Osteocyte (in vitro differentiated cells): ENCODE measurements around the gene SEMG2. TPM values are rescaled to one million over a fixed set of nuclear protein-coding genes. Genes with fewer than 3 reads are reported as not detected.

Experiments
- DNase-seq: peaks from one replicate; pipeline ENCODE4 v3.0.0; 2021; ENCODE audit warnings: mixed read lengths; ENCODE audit not compliant: unreplicated experiment; ENCODE audit errors: extremely low spot score
- H3K27ac Mint-ChIP-seq: one replicate; pipeline ENCODE4 v1.8.0; 2021; ENCODE audit warnings: mild to moderate bottlenecking, mixed read lengths; ENCODE audit not compliant: unreplicated experiment
- H3K27me3 Mint-ChIP-seq: one replicate; pipeline ENCODE4 v1.8.0; 2021; ENCODE audit warnings: mixed read lengths; ENCODE audit not compliant: unreplicated experiment
- H3K36me3 Mint-ChIP-seq: one replicate; pipeline ENCODE4 v1.8.0; 2021; ENCODE audit warnings: mixed read lengths; ENCODE audit not compliant: unreplicated experiment
- H3K4me1 Mint-ChIP-seq: one replicate; pipeline ENCODE4 v1.8.0; 2021; ENCODE audit warnings: mixed read lengths; ENCODE audit not compliant: unreplicated experiment
- H3K4me3 Mint-ChIP-seq: one replicate; pipeline ENCODE4 v1.8.0; 2021; ENCODE audit warnings: mild to moderate bottlenecking, moderate library complexity, mixed read lengths; ENCODE audit not compliant: unreplicated experiment
- H3K9me3 Mint-ChIP-seq: one replicate; pipeline ENCODE4 v1.8.0; 2021; ENCODE audit warnings: mixed read lengths; ENCODE audit not compliant: unreplicated experiment
- CTCF ChIP-seq: fragments of 200-600 bp; sonication (generic); IDR thresholded peaks from 2 replicates; pipeline ENCODE4 v1.5.0; 2021; ENCODE audit warnings: antibody characterized with exemption, mild to moderate bottlenecking, moderate library complexity
- total RNA-seq: library from RNA; stranded (reverse); gene quantifications from 2 replicates; pipeline ENCODE4 v1.2.1, GENCODE V29; 2021

SEMG2 gene
- total RNA-seq, 1 donor from 2014 or later, result not detected

- Mint-ChIP-seq H3K27me3 (peaks cover 20% of the 10 kb centered on the region), H3K36me3 (no peaks in the 10 kb centered on the region), H3K4me1 (peaks cover 8% of the 10 kb centered on the region), H3K4me3 (no peak overlapping the region), H3K27ac (no peak overlapping the region), H3K9me3 (no peaks in the 10 kb centered on the region)
- no peak for DNase-seq
- no peak for TF ChIP-seq CTCF
Measured at GRCh38 chr20:45179166-45179565, 42.0 kb upstream of the SEMG2 start.

- TF ChIP-seq CTCF, result no peak
- no peak for DNase-seq
- H3K27me3 Mint-ChIP-seq, result peaks cover 20% of the 10 kb centered on the region
- no peaks in the 10 kb centered on the region for H3K36me3 Mint-ChIP-seq
- no peak overlapping the region for H3K4me3 Mint-ChIP-seq
- H3K9me3 Mint-ChIP-seq, result no peaks in the 10 kb centered on the region
- no peak overlapping the region for H3K27ac Mint-ChIP-seq
- peaks cover 8% of the 10 kb centered on the region for H3K4me1 Mint-ChIP-seq
Measured at GRCh38 chr20:45181639-45182038, 39.5 kb upstream of the SEMG2 start.

GRCh38 chr20:45183084-45183483 lies 38.1 kb upstream of the SEMG2 start:
- Mint-ChIP-seq H3K4me1 (peaks cover 8% of the 10 kb centered on the region), H3K9me3 (no peaks in the 10 kb centered on the region), H3K36me3 (no peaks in the 10 kb centered on the region), H3K4me3 (no peak overlapping the region), H3K27ac (no peak overlapping the region), H3K27me3 (peaks cover 18% of the 10 kb centered on the region)
- no peak for TF ChIP-seq CTCF
- no peak for DNase-seq

GRCh38 chr20:45187693-45188092 lies 33.5 kb upstream of the SEMG2 start:
- DNase-seq, result no peak
- H3K36me3 Mint-ChIP-seq, result no peaks in the 10 kb centered on the region
- H3K4me3 Mint-ChIP-seq, result no peak overlapping the region
- H3K9me3 Mint-ChIP-seq, result no peaks in the 10 kb centered on the region
- H3K27me3 Mint-ChIP-seq, result peaks cover 16% of the 10 kb centered on the region
- H3K27ac Mint-ChIP-seq, result no peak overlapping the region
- H3K4me1 Mint-ChIP-seq, result no peaks in the 10 kb centered on the region
- TF ChIP-seq CTCF, result no peak

- no peak for DNase-seq
- TF ChIP-seq CTCF, result no peak
- H3K27me3 Mint-ChIP-seq, result peaks cover 16% of the 10 kb centered on the region
- H3K27ac Mint-ChIP-seq, result no peak overlapping the region
- no peaks in the 10 kb centered on the region for H3K36me3 Mint-ChIP-seq
- no peak overlapping the region for H3K4me3 Mint-ChIP-seq
- no peaks in the 10 kb centered on the region for H3K4me1 Mint-ChIP-seq
- H3K9me3 Mint-ChIP-seq, result no peaks in the 10 kb centered on the region
Measured at GRCh38 chr20:45189067-45189609, 32.0 kb upstream of the SEMG2 start.
